HepG2 (cell line): Measurements from ENCODE around the gene PKP3. TPM values are rescaled to one million over a fixed set of nuclear protein-coding genes. Genes with fewer than 3 reads are reported as not detected.

ENCODE experiments used
- CREM ChIP-seq, 2 experiments: sonication (generic) in 1 of 2; formaldehyde crosslinking in 1 of 2; IDR thresholded peaks; 2 replicates each; pipeline versions ENCODE4 v1.4.0 to v1.6.1; 2016 to 2020; ENCODE audit warnings: antibody characterized with exemption in 1 of 2, mild to moderate bottlenecking in 1 of 2, missing genetic modification reagents in 1 of 2
- KDM3A ChIP-seq: IDR thresholded peaks from 2 replicates; pipeline ENCODE4 v1.6.1; 2018; ENCODE audit warnings: low read depth, missing compliant biosample characterization
- MTA3 ChIP-seq: sonication (generic); formaldehyde crosslinking; IDR thresholded peaks from 2 replicates; pipeline ENCODE4 v1.4.0; 2020; ENCODE audit warnings: missing genetic modification reagents
- PAX8 ChIP-seq: sonication (generic); formaldehyde crosslinking; IDR thresholded peaks from 2 replicates; pipeline ENCODE4 v1.8.0; 2022; ENCODE audit warnings: mild to moderate bottlenecking, missing genetic modification reagents, borderline replicate concordance
- RARG ChIP-seq: sonication (generic); formaldehyde crosslinking; IDR thresholded peaks from 2 replicates; pipeline ENCODE4 v1.4.0; 2020; ENCODE audit warnings: low read depth, mild to moderate bottlenecking, missing genetic modification reagents
- YY1 ChIP-seq: IDR thresholded peaks from 2 replicates; pipeline ENCODE4 v1.6.1; 2011; ENCODE audit warnings: low read length, low read depth, moderate library complexity, mild to moderate bottlenecking; ENCODE audit not compliant: insufficient read depth, insufficient replicate concordance
- ZFP36L1 ChIP-seq: sonication (generic); formaldehyde crosslinking; IDR thresholded peaks from 2 replicates; pipeline ENCODE4 v1.8.0; 2022; ENCODE audit warnings: mild to moderate bottlenecking, missing genetic modification reagents, moderate library complexity
- ZFP36L2 ChIP-seq: sonication (generic); formaldehyde crosslinking; IDR thresholded peaks from 2 replicates; pipeline ENCODE4 v1.4.0; 2020; ENCODE audit warnings: missing genetic modification reagents
- ZNF263 ChIP-seq: sonication (generic); formaldehyde crosslinking; IDR thresholded peaks from 2 replicates; pipeline ENCODE4 v1.4.0; 2020; ENCODE audit warnings: missing genetic modification reagents
- ZNF407 ChIP-seq: sonication (generic); formaldehyde crosslinking; IDR thresholded peaks from one replicate; pipeline ENCODE4 v1.5.1; 2020; ENCODE audit warnings: mild to moderate bottlenecking, missing genetic modification reagents; ENCODE audit errors: not compliant biosample characterization
- ZNF510 ChIP-seq: sonication (generic); formaldehyde crosslinking; IDR thresholded peaks from 2 replicates; pipeline ENCODE4 v1.4.0; 2020; ENCODE audit warnings: low read depth, mild to moderate bottlenecking, missing genetic modification reagents
- ZNF564 ChIP-seq: sonication (generic); formaldehyde crosslinking; IDR thresholded peaks from 2 replicates; pipeline ENCODE4 v1.8.1; 2023; ENCODE audit warnings: mild to moderate bottlenecking, missing genetic modification reagents
- ZNF609 ChIP-seq: sonication (generic); formaldehyde crosslinking; IDR thresholded peaks from 2 replicates; pipeline ENCODE4 v1.4.0; 2020; ENCODE audit warnings: mild to moderate bottlenecking, missing genetic modification reagents, borderline replicate concordance
- ZNF746 ChIP-seq: sonication (generic); formaldehyde crosslinking; IDR thresholded peaks from 2 replicates; pipeline ENCODE4 v1.8.0; 2022; ENCODE audit warnings: mild to moderate bottlenecking, missing genetic modification reagents
- ZNF776 ChIP-seq: sonication (generic); formaldehyde crosslinking; IDR thresholded peaks from 2 replicates; pipeline ENCODE4 v1.4.0; 2020; ENCODE audit warnings: mild to moderate bottlenecking, missing genetic modification reagents
- polyA plus RNA-seq, 8 experiments: library from polyadenylated mRNA; depleted of rRNA in 3 of 8; stranded (reverse) in 7 of 8; unstranded in 1 of 8; fragments of >200 nt; fragmentation: Illumina TruSeq in 4 of 8; extraction: Trizol in 4 of 8; gene quantifications; 2 replicates each; pipeline versions ENCODE4 v1.2.1 to v1.2.3, GENCODE V29; 2011 to 2016; ENCODE audit warnings: low read depth in 4 of 8, missing spikeins in 1 of 8, mixed read lengths in 1 of 8; ENCODE audit not compliant: insufficient read depth in 1 of 8
- total RNA-seq, 5 experiments: library from RNA; depleted of rRNA; stranded (reverse); fragments of >200 nt; fragmentation: Illumina TruSeq; extraction: Trizol; gene quantifications; 2 replicates each; pipeline ENCODE4 v1.2.3, GENCODE V29; 2016; ENCODE audit warnings: low read depth in 1 of 5

Gene PKP3
- total and polyA plus RNA-seq, 2 of the 13 experiments (the other 11 are each of a cell fraction or from before 2014, with no cell fraction given), result 18.0 to 28.7 TPM

GRCh38 chr11:445765-446588 is 52.0 kb downstream of the PKP3 start (continued):
- TF ChIP-seq ZNF407 (CRISPR knock-in tag) (no peak), ZNF564 (CRISPR knock-in tag) (0 out of 2 replicates have a peak, but pooled peaks have one; percentile 50), ZNF609 (CRISPR knock-in tag) (no peak), CREM (IDR thresholded peaks at IDR 0.05) (peak; percentile 40; the same call in 1 of the 2 replicates), CREM (CRISPR knock-in tag; IDR thresholded peaks at IDR 0.05) (no peak), MTA3 (CRISPR knock-in tag) (no peak), ZNF263 (0 out of 2 replicates have a peak, but pooled peaks have one; percentile 19), ZNF776 (CRISPR knock-in tag) (0 out of 2 replicates have a peak, but pooled peaks have one; percentile 18), KDM3A (CRISPR knock-in tag) (no peak), PAX8 (CRISPR knock-in tag) (no peak), ZFP36L1 (CRISPR knock-in tag) (0 out of 2 replicates have a peak, but pooled peaks have one; percentile 41), YY1 (no peak), RARG (CRISPR knock-in tag) (no peak), ZNF746 (CRISPR knock-in tag) (peak; percentile 44; the same call in 1 of the 2 replicates), ZFP36L2 (CRISPR knock-in tag) (no peak), ZNF510 (CRISPR knock-in tag) (no peak)
